ENCODE data around the gene UNC119B. TPM values are rescaled to one million over a fixed set of nuclear protein-coding genes. Genes with fewer than 3 reads are reported as not detected.

UNC119B gene
- total and polyA plus RNA-seq, 3 experiments from 2014 or later = 8.8 to 30.5 (median 29.8) TPM

- H3K36me3 ChIP-seq (ENCODE audit: insufficient read depth, low read length) = peaks cover 25% of the 10 kb centered on the region
- H3K4me3 ChIP-seq (ENCODE audit: low read length) = no peak overlapping the region
- H3K4me3 Mint-ChIP-seq = no peak overlapping the region
- POLR2A ChIA-PET = no interaction called here
- H3K9me3 Mint-ChIP-seq = no peaks in the 10 kb centered on the region
- peaks cover 9% of the 10 kb centered on the region for H3K4me1 ChIP-seq (ENCODE audit: insufficient read depth, low read length)
- peaks cover 19 to 71% (median 28%) of the 10 kb centered on the region in 3 donors for H3K36me3 Mint-ChIP-seq
- no peaks in the 10 kb centered on the region for H3K9me3 ChIP-seq (ENCODE audit: low read length)
- no peak overlapping the region for H3K27ac Mint-ChIP-seq
- no peaks in the 10 kb centered on the region for H3K27me3 Mint-ChIP-seq
- CTCF ChIA-PET = interaction anchor here (2.0 kb wide), 1 partner anchor 72 kb away, joined by 6 read pairs; no protein-coding TSS in a partner anchor
- DNase-seq = no peak
- peaks cover 13 to 18% (median 17%) of the 10 kb centered on the region in 3 donors for H3K4me1 Mint-ChIP-seq
- H3K27ac ChIP-seq (ENCODE audit: low read depth, low read length) = no peak overlapping the region
- H3K27me3 ChIP-seq (ENCODE audit: insufficient read depth, low read length, poor library complexity, severe bottlenecking) = no peaks in the 10 kb centered on the region
Measured at GRCh38 chr12:120720987-120721801, 10.9 kb downstream of the UNC119B start.

- Histone ChIP-seq H3K4me3 (ENCODE audit: low read length) (no peak overlapping the region), H3K36me3 (ENCODE audit: insufficient read depth, low read length) (peaks cover 25% of the 10 kb centered on the region), H3K27ac (ENCODE audit: low read depth, low read length) (no peak overlapping the region), H3K9me3 (ENCODE audit: low read length) (no peaks in the 10 kb centered on the region), H3K27me3 (ENCODE audit: insufficient read depth, low read length, poor library complexity, severe bottlenecking) (no peaks in the 10 kb centered on the region), H3K4me1 (ENCODE audit: insufficient read depth, low read length) (peaks cover 16% of the 10 kb centered on the region)
- no peak for DNase-seq
- peaks cover 14 to 65% (median 23%) of the 10 kb centered on the region in 3 donors for H3K36me3 Mint-ChIP-seq
- H3K27me3 Mint-ChIP-seq = no peaks in the 10 kb centered on the region
- no peak overlapping the region for H3K4me3 Mint-ChIP-seq
- H3K9me3 Mint-ChIP-seq = no peaks in the 10 kb centered on the region
- no peak overlapping the region for H3K27ac Mint-ChIP-seq
- ChIA-PET CTCF (no interaction called here), POLR2A (no interaction called here)
- H3K4me1 Mint-ChIP-seq = peaks cover 18 to 24% (median 20%) of the 10 kb centered on the region in 3 donors
Measured at GRCh38 chr12:120721866-120722265, 11.6 kb downstream of the UNC119B start.

- CTCF ChIA-PET = no interaction called here
Measured at GRCh38 chr12:120722784-120723183, 12.5 kb downstream of the UNC119B start.

GRCh38 chr12:120724720-120725119 is 14.5 kb downstream of the UNC119B start:
- peaks cover 16% of the 10 kb centered on the region for H3K4me1 ChIP-seq (ENCODE audit: insufficient read depth, low read length)
- H3K36me3 ChIP-seq (ENCODE audit: insufficient read depth, low read length) = peaks cover 11% of the 10 kb centered on the region
- ChIA-PET POLR2A (no interaction called here), CTCF (interaction anchor here (1.0 kb wide), 1 partner anchor 78 kb away, joined by 3 read pairs; no protein-coding TSS in a partner anchor)
- H3K9me3 Mint-ChIP-seq = no peaks in the 10 kb centered on the region
- H3K4me3 ChIP-seq (ENCODE audit: low read length) = no peak overlapping the region
- peak overlapping the region; percentile 63 to 92 (median 88) for H3K4me3 Mint-ChIP-seq
- peak overlapping the region in 2 of 8 donors; percentile 4 to 86 for H3K27ac Mint-ChIP-seq
- peaks cover 20 to 27% (median 24%) of the 10 kb centered on the region in 3 donors for H3K4me1 Mint-ChIP-seq
- no peak for DNase-seq
- no peak overlapping the region for H3K27ac ChIP-seq (ENCODE audit: low read depth, low read length)
- peaks cover 13 to 52% (median 15%) of the 10 kb centered on the region in 3 donors for H3K36me3 Mint-ChIP-seq
- H3K27me3 Mint-ChIP-seq = no peaks in the 10 kb centered on the region
- no peaks in the 10 kb centered on the region for H3K27me3 ChIP-seq (ENCODE audit: insufficient read depth, low read length, poor library complexity, severe bottlenecking)
- no peaks in the 10 kb centered on the region for H3K9me3 ChIP-seq (ENCODE audit: low read length)

More at GRCh38 chr12:120722784-120723183, 12.5 kb downstream of the UNC119B start:
- Histone ChIP-seq H3K27ac (ENCODE audit: low read depth, low read length) (no peak overlapping the region), H3K36me3 (ENCODE audit: insufficient read depth, low read length) (peaks cover 25% of the 10 kb centered on the region), H3K27me3 (ENCODE audit: insufficient read depth, low read length, poor library complexity, severe bottlenecking) (no peaks in the 10 kb centered on the region), H3K9me3 (ENCODE audit: low read length) (no peaks in the 10 kb centered on the region), H3K4me1 (ENCODE audit: insufficient read depth, low read length) (peaks cover 16% of the 10 kb centered on the region), H3K4me3 (ENCODE audit: low read length) (no peak overlapping the region)
- Mint-ChIP-seq H3K27me3 (no peaks in the 10 kb centered on the region), H3K27ac (peak overlapping the region in 1 of 8 donors; percentile 75), H3K9me3 (no peaks in the 10 kb centered on the region), H3K4me1 (peaks cover 18 to 26% (median 20%) of the 10 kb centered on the region in 3 donors), H3K36me3 (peaks cover 14 to 59% (median 21%) of the 10 kb centered on the region in 3 donors), H3K4me3 (no peak overlapping the region)
- no peak for DNase-seq
- POLR2A ChIA-PET = no interaction called here

GRCh38 chr12:120725151-120725658 is 14.9 kb downstream of the UNC119B start:
- peaks cover 14 to 50% (median 17%) of the 10 kb centered on the region in 3 donors for H3K36me3 Mint-ChIP-seq
- H3K27me3 Mint-ChIP-seq = no peaks in the 10 kb centered on the region
- H3K4me3 Mint-ChIP-seq = peak overlapping the region; percentile 81 to 92 (median 88)
- POLR2A ChIA-PET = interaction anchor here (0.6 kb wide), 1 partner anchor 1150 kb away, joined by 5 read pairs; no protein-coding TSS in a partner anchor
- Histone ChIP-seq H3K27me3 (ENCODE audit: insufficient read depth, low read length, poor library complexity, severe bottlenecking) (no peaks in the 10 kb centered on the region), H3K27ac (ENCODE audit: low read depth, low read length) (peak overlapping the region; percentile 20), H3K4me1 (ENCODE audit: insufficient read depth, low read length) (peaks cover 16% of the 10 kb centered on the region), H3K9me3 (ENCODE audit: low read length) (no peaks in the 10 kb centered on the region), H3K36me3 (ENCODE audit: insufficient read depth, low read length) (peaks cover 6% of the 10 kb centered on the region), H3K4me3 (ENCODE audit: low read length) (peak overlapping the region; percentile 76)
- H3K4me1 Mint-ChIP-seq = peaks cover 20 to 27% (median 24%) of the 10 kb centered on the region in 3 donors
- CTCF ChIA-PET = interaction anchor here (1.0 kb wide), 1 partner anchor 78 kb away, joined by 3 read pairs; no protein-coding TSS in a partner anchor
- DNase-seq = no peak
- H3K27ac Mint-ChIP-seq = peak overlapping the region in 5 of 8 donors; percentile 27 to 86 (median 77)
- H3K9me3 Mint-ChIP-seq = no peaks in the 10 kb centered on the region

- Mint-ChIP-seq H3K4me1 (peaks cover 20 to 27% (median 24%) of the 10 kb centered on the region in 3 donors), H3K36me3 (peaks cover 16 to 50% (median 19%) of the 10 kb centered on the region in 3 donors), H3K4me3 (peak within 1 kb of the TSS; percentile 81 to 92 (median 88)), H3K27ac (peak within 1 kb of the TSS in 7 of 8 donors; percentile 45 to 91 (median 84)), H3K27me3 (no peaks in the 10 kb centered on the region), H3K9me3 (no peaks in the 10 kb centered on the region)
- H3K36me3 ChIP-seq (ENCODE audit: insufficient read depth, low read length) = no peaks in the 10 kb centered on the region
- peak within 1 kb of the TSS; percentile 76 for H3K4me3 ChIP-seq (ENCODE audit: low read length)
- peaks cover 16% of the 10 kb centered on the region for H3K4me1 ChIP-seq (ENCODE audit: insufficient read depth, low read length)
- ChIA-PET POLR2A (interaction anchor here (0.6 kb wide), 1 partner anchor 1150 kb away, joined by 5 read pairs; no protein-coding TSS in a partner anchor), CTCF (interaction anchor here (1.0 kb wide), 1 partner anchor 79 kb away, joined by 3 read pairs; no protein-coding TSS in a partner anchor)
- H3K9me3 ChIP-seq (ENCODE audit: low read length) = no peaks in the 10 kb centered on the region
- DNase-seq = peak; percentile 84 to 90 (median 89)
- H3K27ac ChIP-seq (ENCODE audit: low read depth, low read length) = peak within 1 kb of the TSS; percentile 52
- H3K27me3 ChIP-seq (ENCODE audit: insufficient read depth, low read length, poor library complexity, severe bottlenecking) = no peaks in the 10 kb centered on the region
Measured at GRCh38 chr12:120725659-120726509, 15.6 kb downstream of the UNC119B start, which contains the start of gene ACADS. TSS of gene ACADS (plus strand) at chr12:120725826. CDS start at chr12:120725886, 60 bp downstream.

GRCh38 chr12:120726510-120726793 is 16.2 kb downstream of the UNC119B start:
- CTCF ChIA-PET = no interaction called here
- Histone ChIP-seq H3K4me1 (ENCODE audit: insufficient read depth, low read length) (peaks cover 16% of the 10 kb centered on the region), H3K36me3 (ENCODE audit: insufficient read depth, low read length) (no peaks in the 10 kb centered on the region), H3K4me3 (ENCODE audit: low read length) (peak overlapping the region; percentile 76), H3K9me3 (ENCODE audit: low read length) (no peaks in the 10 kb centered on the region), H3K27me3 (ENCODE audit: insufficient read depth, low read length, poor library complexity, severe bottlenecking) (no peaks in the 10 kb centered on the region), H3K27ac (ENCODE audit: low read depth, low read length) (no peak overlapping the region)
- Mint-ChIP-seq H3K36me3 (peaks cover 13 to 45% (median 16%) of the 10 kb centered on the region in 3 donors), H3K4me3 (peak overlapping the region; percentile 81 to 92 (median 88)), H3K27me3 (no peaks in the 10 kb centered on the region), H3K4me1 (peaks cover 20 to 27% (median 24%) of the 10 kb centered on the region in 3 donors), H3K9me3 (no peaks in the 10 kb centered on the region), H3K27ac (peak overlapping the region in 7 of 8 donors; percentile 45 to 91 (median 83))
- POLR2A ChIA-PET = no interaction called here
- DNase-seq = no peak

Measured in CD8-positive, alpha-beta memory T cell (primary cell).